WI38 (cell line): ENCODE results near the gene CFAP221.

Experiments
- H3K4me3 ChIP-seq: 2 replicates; pipeline ENCODE4 v1.5.1; 2011; ENCODE audit warnings: low read depth, mild to moderate bottlenecking, control low read depth, low read length
- CTCF ChIP-seq: IDR thresholded peaks from 2 replicates; pipeline ENCODE4 v1.5.1; 2012; ENCODE audit warnings: low read depth, mild to moderate bottlenecking, control low read depth, low read length

Gene CFAP221

GRCh38 chr2:119586085-119586484 lies 41.8 kb downstream of the CFAP221 start:
- TF ChIP-seq CTCF = no peak
- no peak overlapping the region for H3K4me3 ChIP-seq

- no peak overlapping the region for H3K4me3 ChIP-seq
- TF ChIP-seq CTCF = no peak
These were observed 46.6 kb downstream of the CFAP221 start for GRCh38 chr2:119590873-119591272.

GRCh38 chr2:119591523-119591922 lies 47.3 kb downstream of the CFAP221 start:
- no peak overlapping the region for H3K4me3 ChIP-seq
- TF ChIP-seq CTCF = no peak

- no peak for TF ChIP-seq CTCF
- no peak overlapping the region for H3K4me3 ChIP-seq
These were observed 48.2 kb downstream of the CFAP221 start for GRCh38 chr2:119592436-119592835.

GRCh38 chr2:119596638-119597037 lies 52.4 kb downstream of the CFAP221 start:
- no peak overlapping the region for H3K4me3 ChIP-seq
- TF ChIP-seq CTCF = no peak

GRCh38 chr2:119598596-119599263 lies 54.5 kb downstream of the CFAP221 start:
- no peak for TF ChIP-seq CTCF

GRCh38 chr2:119599384-119599783 lies 55.1 kb downstream of the CFAP221 start:
- no peak overlapping the region for H3K4me3 ChIP-seq
- TF ChIP-seq CTCF = no peak

More at GRCh38 chr2:119598596-119599263, 54.5 kb downstream of the CFAP221 start:
- H3K4me3 ChIP-seq = no peak overlapping the region
